ENCODE results near the gene PDLIM4.

PDLIM4 gene

GRCh38 chr5:132245593-132245992 lies 11.9 kb upstream of the PDLIM4 start:
- intact Hi-C loops (cut with DNase I), result no loop called here
- DNase-seq, result no peak

GRCh38 chr5:132246806-132247205 lies 10.7 kb upstream of the PDLIM4 start:
- no peak for DNase-seq
- intact Hi-C loops (cut with DNase I), result no loop called here

GRCh38 chr5:132250547-132250946 lies 6.9 kb upstream of the PDLIM4 start:
- DNase-seq, result peak in 13 of 42 donors; percentile 0 to 19 (median 8)
- intact Hi-C loops (cut with DNase I), result no loop called here

- intact Hi-C loops (cut with DNase I), result no loop called here
- peak; percentile 39 to 90 (median 74) for DNase-seq
These were observed 6.2 kb upstream of the PDLIM4 start for GRCh38 chr5:132251220-132251725.

GRCh38 chr5:132253008-132253441 lies 4.5 kb upstream of the PDLIM4 start:
- peak in 11 of 42 donors; percentile 2 to 36 (median 6) for DNase-seq
- intact Hi-C loops (cut with DNase I), result no loop called here

- intact Hi-C loops (cut with DNase I), result no loop called here
- DNase-seq, result peak in 10 of 42 donors; percentile 1 to 40 (median 8)
These were observed 3.8 kb upstream of the PDLIM4 start for GRCh38 chr5:132253452-132254320.

- DNase-seq, result peak in 8 of 42 donors; percentile 0 to 35 (median 6)
- intact Hi-C loops (cut with DNase I), result no loop called here
These were observed 3.0 kb upstream of the PDLIM4 start for GRCh38 chr5:132254321-132254977.

- DNase-seq, result peak in 12 of 42 donors; percentile 1 to 28 (median 10)
- intact Hi-C loops (cut with DNase I), result no loop called here
These were observed 1.3 kb upstream of the PDLIM4 start for GRCh38 chr5:132256086-132256782.

- peak in 9 of 42 donors; percentile 5 to 31 (median 14) for DNase-seq
- intact Hi-C loops (cut with DNase I), result no loop called here
These were observed 739 bp upstream of the PDLIM4 start for GRCh38 chr5:132256783-132257130.

GRCh38 chr5:132258102-132259068 lies 889 bp downstream of the PDLIM4 start:
- DNase-seq, result peak in 13 of 42 donors; percentile 8 to 42 (median 15)
- intact Hi-C loops (cut with DNase I), result no loop called here

GRCh38 chr5:132259069-132259851 lies 1.8 kb downstream of the PDLIM4 start:
- intact Hi-C loops (cut with DNase I), result no loop called here
- peak in 39 of 42 donors; percentile 26 to 78 (median 60) for DNase-seq

- intact Hi-C loops (cut with DNase I), result no loop called here
These were observed 2.6 kb downstream of the PDLIM4 start for GRCh38 chr5:132260051-132260450.

GRCh38 chr5:132260714-132261551 lies 3.4 kb downstream of the PDLIM4 start:
- intact Hi-C loops (cut with DNase I), result no loop called here
- DNase-seq, result peak; percentile 46 to 96 (median 81)

More at GRCh38 chr5:132260051-132260450, 2.6 kb downstream of the PDLIM4 start:
- peak in 17 of 42 donors; percentile 14 to 71 (median 37) for DNase-seq

- intact Hi-C loops (cut with DNase I), result no loop called here
- peak in 8 of 42 donors; percentile 1 to 40 (median 9) for DNase-seq
These were observed 4.7 kb downstream of the PDLIM4 start for GRCh38 chr5:132261881-132262845.

GRCh38 chr5:132262882-132263547 lies 5.5 kb downstream of the PDLIM4 start:
- intact Hi-C loops (cut with DNase I), result no loop called here

More at GRCh38 chr5:132262882-132263547, 5.5 kb downstream of the PDLIM4 start:
- DNase-seq, result peak in 3 of 42 donors; percentile 1 to 8 (median 5)
